GM21390 (cell line): ENCODE data around the gene MICAL1.
"Not testable (repeated sequence)": the region's sequence is repeated elsewhere in the genome, so short reads cannot be mapped to it uniquely, and the experiment has no call there.

Source experiments
- ATAC-seq: cut with Tn5 transposase; IDR thresholded peaks from one replicate; pipeline ENCODE4 v1.9.1; 2021; ENCODE audit not compliant: unreplicated experiment

The MICAL1 gene

DNA sequence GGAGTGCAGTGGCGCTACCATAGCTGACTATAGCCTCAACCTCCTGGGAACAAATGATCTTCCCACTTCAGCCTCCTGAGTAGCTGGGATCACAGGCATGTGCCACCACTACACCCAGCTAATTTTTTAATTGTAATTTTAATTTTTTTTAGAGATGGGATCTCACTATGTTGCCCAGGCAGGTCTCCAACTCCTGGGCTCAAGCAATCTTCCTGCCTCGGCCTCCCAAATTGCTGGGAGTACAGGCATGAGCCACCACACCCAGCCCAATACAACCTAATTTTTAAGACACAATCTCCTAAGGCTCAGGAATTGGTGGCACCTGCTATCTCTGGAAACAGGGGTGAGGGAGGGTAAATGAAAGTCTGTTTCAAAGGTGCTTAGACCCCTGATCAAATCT lies 21.6 kb upstream of the MICAL1 start:
- ATAC-seq = no peak

DNA sequence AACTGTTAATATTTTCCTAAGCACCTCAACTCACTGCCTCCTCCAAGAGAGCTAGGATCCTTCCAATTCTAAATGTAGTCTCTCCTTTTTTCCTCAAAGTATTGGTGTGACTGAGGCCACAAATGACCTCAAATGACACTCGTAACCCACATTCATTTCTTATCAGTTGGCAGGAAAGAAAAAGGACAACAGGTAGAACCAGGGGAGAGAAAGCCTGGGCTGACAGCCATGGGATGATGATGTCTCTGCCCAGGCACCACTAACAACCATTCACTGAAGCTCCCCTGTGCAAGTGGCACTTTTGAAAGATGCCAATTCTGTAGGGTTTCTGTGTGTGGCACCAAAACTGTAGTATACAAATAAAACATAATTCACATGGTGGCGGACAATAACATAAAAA lies 20.1 kb upstream of the MICAL1 start:
- no peak for ATAC-seq

DNA sequence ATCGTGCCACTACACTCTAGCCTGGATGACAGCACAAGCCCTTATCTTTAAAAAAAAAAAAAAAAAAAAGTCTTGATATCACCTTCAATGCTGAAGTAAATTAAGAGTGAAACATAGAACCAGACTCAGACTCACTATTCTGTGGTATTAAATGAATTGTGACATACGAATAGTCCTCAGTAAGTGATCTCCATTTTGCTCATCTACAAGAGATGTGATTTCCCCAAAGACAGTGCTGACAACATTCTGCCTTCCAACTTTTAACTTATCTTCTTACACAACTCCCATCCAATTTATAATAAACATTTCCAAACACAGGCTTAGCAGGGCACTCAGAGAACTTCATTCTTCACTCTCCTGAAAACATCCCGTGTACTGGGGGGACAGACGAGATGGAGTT lies 19.4 kb upstream of the MICAL1 start:
- ATAC-seq = no peak

DNA sequence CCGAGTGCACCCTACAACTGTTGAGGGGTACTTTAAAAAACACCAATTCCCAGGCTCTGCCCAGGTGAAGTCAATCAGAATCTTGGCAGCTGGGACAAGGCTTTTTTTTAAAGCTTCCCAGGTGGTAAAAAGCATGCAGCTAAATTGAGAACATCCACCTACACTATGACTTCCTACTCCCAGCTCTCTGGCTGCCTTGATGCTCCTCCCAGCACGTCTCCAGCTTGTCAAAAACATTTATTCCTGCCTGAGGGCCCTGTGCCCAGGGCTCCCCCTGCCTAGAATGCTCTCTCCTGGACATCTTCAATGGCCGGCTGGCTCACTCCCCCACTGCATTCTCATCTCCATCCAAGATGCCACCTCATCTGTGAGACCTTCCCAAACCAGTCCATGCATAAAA lies 17.5 kb upstream of the MICAL1 start:
- no peak for ATAC-seq

DNA sequence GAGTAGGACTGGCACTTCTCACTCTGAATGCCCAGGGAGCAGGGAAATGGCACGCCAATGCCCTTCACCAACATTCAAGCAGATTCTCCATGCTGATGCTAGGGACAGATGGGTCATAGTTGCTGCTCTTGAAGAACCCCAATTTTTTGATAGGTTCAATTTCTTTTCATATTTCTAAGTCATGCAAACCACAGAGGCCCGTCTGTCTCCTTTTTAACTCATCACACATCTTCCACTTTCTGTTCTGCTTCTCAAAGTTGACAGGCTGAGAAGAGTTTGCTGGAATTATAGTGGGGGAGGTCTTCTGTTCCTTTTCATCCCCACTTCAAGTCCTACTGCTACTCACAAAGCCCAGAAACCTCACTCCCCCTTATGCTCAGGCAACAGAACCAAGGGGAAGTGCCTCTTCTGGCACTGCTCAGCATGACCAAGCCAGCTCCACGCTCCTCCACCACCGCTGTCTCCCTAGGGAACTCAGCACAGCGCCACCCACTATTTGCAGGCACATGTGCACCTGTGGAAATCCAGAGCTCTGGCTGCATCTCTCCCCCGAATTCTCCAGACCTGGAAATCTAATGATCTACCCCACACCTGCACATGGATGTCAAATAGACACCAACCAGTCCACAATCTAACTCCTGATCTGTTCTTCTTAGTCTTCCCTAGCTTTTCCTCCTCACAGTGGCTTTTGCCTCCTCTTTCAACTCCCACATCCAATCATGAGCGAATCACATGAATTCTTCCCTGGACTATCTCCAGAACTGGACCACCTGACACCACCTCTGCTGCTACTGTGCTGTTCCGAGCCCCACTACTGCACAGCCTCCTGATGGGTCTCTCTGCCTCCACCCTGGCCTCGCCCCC lies 16.8 kb upstream of the MICAL1 start:
- ATAC-seq = peak; percentile 59

DNA sequence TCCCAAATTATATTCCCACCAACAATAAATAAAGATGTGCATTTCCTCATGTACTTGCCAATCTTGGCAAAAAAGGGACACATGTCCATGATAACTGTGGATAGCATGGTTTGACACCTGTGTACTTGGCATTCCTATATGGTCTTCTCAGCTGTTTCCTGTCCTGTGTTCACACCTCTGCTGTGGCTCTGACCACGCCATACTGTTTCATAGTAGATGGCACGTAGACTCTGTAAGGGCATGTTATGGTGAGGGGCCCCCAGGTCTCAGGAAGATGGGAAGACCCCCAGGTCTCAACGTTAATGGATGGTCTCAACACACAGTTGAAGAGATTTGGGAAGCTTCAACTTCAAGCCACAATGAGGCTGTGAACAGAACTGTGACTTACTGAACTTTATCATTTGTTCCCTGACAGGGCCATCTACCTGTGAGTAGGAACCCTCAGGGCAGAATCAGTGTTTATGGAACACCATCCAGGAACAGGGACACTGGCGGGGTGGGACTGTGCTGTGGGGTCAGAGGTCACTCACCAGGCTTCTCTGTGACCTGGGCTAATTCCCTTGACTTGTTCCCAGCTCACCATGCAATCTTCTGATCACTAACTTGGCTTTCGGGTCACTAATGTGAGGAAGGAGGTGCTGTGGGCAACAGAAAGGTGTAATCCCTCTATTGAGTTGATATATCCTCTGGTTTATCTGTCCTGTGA lies 15.7 kb upstream of the MICAL1 start:
- ATAC-seq = no peak

DNA sequence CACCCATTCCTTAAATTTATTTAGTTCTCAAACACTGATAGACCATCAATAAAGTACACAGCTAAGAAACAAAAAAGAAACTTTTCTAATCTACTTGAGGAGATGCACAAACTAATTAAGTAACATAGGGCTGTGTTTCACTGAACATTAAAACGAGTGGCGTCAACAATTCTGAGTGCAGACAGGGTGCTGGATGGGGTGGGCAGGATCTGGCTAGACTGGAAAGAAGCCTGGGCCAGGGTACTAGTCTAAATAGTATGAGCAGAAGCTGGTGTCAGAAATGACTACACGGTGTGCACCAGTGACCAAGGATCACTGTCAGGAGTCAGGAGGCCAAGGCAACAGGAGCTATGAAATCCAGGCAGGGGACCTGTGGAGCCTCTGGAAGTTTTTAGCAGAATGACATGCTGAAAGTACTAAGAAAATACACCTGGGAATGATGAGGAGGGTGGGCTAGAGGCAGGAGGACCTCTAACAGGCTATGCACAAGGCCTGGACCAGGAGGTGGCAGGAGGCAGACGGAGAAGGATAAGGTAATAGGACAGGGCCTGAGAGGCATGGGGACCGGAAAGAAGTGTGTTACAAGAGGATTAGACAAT lies 14.1 kb upstream of the MICAL1 start:
- no peak for ATAC-seq

DNA sequence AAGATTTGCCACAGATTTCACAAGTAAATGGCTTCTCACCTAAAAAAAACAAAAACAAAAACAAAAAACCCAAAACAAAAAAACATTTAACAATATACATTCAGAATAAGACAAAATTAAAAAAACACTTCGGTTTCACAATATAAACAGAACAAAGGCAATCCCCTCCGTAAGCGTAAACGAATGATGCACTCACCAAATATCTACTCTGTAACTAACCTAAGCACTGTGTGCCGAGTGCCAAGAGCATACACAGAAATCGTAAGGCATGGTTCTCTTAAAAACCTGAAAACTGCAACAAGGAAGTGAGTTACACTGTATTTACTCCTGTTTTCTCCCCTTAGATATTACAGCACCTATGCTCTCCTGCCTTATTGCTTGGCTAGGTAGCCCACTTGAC lies 12.1 kb upstream of the MICAL1 start:
- ATAC-seq = no peak

DNA sequence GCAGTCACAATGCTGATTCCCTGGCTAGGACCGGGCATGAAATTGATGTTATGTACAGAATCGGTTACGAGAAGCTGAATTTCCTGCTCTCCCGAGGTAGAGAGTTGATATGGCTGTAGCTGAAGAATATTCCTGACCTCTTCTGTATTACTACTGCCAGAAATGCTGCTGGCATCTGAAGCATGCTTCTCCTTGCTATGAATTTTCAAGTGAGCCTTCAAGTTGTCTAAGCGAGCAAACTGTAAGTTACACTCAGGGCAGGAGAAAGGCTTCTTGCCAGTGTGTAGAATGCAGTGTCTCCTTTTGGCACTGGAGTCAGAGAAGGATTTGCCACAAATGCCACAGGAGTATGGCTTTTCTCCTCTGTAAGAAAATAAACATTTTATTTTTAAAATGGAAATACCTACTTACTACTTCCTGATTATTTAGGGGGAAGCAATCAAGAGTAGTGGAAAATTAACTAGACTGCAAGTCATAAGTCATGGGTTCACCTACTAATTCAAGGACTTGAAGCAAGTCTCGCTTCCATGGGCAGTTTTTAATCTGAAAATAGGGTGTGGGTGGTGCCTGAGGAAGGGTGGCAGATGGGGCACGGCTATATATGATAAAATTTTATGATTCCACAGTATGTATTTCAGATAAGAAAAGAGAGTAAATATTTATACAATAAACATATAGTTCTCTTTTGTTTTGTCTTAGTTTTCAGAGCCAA lies 10.8 kb upstream of the MICAL1 start:
- ATAC-seq = no peak

DNA sequence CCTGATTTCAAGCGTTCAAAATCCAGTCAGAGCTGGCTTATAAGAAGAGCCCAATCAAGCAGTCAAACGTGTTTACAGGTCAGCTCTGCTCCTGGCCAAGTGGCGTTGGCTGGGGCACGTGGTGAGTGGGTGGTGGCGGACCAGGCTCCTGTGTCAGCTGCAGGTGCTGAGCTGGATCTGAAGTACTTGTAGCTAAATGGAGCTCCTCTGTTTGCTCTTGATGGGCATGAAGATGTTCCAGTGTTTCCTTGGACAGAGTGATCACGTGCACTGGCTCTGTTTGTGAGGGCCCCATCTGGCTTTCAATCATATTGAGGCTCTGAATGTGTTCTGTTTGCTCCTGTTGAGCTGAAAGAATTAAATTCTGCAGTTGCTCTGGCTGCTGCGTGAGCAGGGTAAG lies 10.2 kb upstream of the MICAL1 start:
- ATAC-seq = no peak

DNA sequence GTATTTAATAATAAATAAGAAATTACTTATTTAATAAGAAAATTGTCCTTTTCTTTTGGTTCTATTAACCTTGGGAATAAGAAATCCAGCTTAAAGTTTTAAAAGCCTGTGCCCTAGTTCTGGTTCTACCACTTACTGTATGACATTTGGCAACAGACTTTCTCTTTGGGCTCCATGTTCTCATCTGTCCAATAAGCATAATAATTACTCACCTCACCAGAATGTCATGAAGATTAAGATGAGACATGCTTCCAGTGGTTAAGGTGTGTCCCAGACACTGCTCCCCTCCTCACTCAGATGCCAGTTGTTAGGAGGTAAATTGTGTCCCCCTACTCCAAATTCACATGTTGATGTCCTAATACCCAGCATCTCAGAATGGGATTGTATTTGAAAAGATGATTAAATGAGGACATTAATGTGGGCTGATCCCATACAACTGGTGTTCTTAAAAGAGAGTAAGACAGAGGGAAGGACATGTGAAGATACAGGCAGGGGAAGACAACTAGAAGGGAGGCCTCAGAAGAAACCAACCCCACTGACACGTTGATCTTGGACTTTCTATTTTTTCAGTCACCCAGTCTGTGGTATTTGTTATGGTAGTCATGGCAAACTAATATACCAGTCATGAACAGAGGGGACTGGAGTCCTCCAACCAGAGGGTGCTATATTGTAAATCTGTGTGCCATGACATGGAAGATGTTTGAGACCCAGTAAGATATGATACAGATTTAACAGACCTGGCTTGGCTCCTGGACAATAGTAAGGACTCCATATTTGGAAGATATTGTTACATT lies 6.4 kb upstream of the MICAL1 start:
- no peak for ATAC-seq

DNA sequence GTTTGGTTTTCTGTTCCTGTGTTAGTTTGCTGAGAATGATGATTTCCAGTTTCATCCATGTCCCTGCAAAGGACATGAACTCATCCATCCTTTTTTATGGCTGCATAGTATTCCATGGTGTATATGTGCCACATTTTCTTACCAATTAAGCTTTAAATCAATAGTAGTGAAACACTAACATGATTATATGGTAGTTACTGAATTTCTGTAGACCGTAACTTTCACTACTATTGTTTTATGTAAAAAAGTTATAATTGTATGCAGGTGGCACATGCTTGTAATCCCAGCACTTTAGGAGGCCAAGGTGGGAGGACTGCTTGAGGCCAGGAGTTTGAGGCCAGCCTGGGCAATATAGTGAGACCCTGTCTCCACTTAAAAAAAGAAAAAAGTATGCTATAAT lies 5.6 kb upstream of the MICAL1 start:
- not testable (repeated sequence) for ATAC-seq

DNA sequence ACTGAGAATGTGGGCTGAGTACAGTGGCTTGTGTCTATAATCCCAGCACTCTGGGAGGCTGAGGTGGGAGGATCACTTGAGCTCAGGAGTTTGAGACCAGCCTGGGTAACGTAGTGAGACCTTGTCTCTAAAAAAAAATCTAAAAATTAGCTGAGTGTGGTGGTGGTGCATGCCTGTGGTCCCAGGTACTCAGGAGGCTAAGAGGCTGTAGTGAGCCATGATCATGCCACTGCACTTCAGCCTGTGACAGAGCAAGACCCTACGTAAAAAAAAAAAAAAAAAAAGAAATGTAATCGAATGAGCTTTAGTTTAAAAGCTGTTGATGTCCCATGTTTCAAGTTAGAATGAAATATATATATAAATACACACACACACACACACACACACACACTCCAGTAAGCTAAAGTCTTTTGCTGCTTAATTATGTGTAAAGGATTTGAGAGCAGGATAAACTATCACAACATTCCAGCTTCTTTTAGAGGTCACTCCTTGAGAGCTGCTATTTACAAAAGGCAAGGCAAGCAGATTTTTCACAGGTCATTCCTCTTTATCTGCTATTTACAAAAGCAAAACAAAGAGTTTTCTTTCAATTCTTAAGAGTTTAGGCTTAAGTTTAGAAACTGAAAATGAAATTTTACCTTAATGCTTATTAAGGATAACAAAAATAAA lies 4.7 kb upstream of the MICAL1 start:
- no peak for ATAC-seq

DNA sequence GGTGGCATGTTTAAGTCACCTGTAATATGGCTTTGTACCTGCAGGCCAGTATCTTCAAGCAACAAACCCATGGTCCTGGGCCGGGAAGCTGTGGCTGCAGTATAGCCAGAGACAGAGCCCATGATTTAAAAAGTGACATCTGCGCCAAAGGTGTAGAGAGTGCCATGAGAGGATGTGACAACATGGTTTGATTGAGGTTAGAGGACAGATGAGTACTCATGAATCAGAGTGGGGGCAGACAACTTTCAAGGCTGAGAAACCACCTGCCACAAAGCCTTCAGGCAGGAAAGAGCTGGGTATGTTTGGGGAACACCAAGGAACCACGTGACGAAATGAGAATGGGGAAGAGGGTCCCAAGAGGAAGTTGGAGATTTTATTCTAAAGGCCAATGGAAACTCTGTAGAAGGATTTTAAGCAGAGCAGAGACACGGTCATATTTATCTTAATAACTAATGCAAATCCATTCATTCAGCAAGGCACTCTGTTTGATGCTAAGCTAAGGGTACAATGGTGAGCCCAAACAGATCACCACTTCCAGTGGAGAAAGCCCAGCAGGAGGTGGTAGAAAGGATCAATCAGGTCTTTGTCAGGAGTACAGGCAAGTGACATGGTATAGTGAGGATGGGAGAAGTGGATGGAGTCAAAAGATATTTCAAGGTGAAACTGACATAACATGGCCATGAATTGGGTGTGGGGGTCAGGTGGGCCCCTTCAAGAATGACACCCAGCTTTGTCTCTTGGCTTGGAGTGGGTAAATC lies 3.4 kb upstream of the MICAL1 start:
- ATAC-seq = no peak

DNA sequence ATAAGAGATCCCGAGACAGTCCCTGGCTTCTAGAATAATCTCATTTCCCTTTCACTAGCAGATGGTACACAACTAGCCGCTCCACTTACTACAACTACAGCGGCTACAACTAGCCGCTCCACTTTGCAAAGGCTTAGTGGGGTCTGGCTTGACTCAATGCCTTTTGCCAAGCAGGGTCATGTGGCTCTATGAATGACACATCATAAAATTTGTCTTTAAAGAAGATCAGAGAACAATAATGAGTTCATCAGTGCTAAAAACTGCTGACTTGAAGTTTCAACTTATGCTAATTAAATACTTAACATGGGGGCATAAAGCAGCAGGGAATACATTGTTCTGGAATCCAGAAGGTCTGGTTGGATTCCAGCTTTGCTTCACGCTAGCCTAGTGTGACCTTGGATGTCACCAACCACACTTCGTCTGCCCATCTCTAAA lies 2.0 kb upstream of the MICAL1 start:
- ATAC-seq = no peak

DNA sequence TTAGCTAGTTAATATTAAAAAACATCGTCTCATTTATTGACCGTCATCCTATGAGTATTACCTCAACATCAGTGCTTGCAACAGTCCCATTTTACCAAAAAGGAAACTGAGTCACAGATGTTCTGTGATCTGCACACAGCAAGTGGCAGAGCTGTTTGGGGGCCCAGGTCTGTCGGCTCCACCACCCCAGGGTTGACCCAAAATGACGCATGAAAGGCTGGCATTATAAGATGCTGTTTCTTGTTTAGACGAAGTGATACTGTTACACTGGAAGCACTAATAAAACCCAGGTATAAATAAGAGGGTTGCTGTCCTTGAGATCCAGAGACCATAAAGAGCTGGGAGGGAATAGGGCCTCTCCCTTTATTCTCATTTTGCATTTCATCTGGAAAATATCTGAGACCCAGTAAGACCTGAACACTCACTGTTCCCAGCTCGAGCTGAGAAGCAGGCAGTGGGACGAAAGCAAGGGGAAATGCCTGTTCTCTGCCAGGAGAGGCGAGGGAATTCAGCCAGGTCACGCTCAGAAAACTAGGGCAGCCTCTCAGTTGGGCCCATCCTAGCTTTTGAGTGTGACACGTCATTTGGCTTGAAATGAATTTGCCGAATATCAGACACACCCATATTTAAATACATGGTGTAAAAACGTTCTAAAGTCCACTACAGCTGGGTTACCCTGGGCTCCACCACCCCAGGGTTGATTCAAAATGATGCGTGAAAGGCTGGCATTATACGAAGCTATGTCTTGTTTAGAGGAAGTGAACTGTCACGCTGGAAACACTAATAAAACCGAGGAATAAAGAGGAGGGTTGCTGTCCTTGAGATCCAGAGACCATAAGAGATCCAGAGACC lies 1.4 kb upstream of the MICAL1 start:
- ATAC-seq = no peak

DNA sequence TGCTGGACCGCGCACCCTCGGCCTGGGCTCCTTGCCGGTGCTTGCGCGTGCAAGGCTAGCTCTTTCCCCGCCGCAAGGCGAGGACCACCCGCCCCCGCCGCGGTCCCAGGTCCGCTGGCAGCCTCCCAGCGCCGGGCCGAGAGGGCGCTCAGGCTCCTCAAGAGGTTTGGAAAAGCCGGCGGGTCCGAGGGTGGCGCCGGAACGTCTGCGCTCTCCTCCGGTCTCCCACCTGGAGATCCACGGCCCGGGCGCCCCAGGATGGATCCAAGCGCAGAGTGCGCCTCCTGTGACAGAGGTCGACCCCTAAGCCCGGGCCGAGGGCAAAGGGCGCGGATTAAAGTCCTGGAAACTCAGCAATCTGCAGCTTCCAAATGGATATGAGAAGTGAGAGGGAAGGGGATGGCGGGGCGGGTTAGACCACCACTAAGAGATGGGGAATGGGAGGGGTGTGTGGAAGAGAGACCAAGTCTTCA lies 575 bp upstream of the MICAL1 start:
- ATAC-seq = peak; percentile 3
